ENCODE data around the gene CENPB.
A peak's percentile ranks its signal among the peaks of the same experiment; 100 is the strongest.

The CENPB gene

DNA sequence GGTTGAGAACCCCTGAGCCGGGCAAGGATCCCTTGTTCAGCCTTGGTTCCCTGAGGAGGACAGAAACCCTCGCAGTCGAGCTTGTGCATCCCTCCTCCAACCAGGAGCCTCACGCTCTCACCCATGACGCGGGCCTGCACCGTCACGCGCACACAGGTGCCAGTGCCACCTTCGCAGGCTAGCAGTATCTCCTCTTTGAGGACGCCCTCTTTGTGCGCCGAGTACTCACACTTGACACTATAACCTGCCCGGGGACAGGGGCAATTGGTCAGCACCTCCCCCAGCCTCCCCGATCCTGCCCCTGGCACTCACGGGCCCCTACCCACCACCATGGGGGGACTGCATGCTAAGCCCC, 32.3 kb downstream of the CENPB start:
- Histone ChIP-seq H3K36me3 (ENCODE audit: control insufficient read depth, insufficient read depth, low read length) (peaks cover 8% of the 10 kb centered on the region), H3K27me3 (ENCODE audit: control insufficient read depth, insufficient read depth, low read length) (no peaks in the 10 kb centered on the region), H3K4me3 (ENCODE audit: low read length) (no peak overlapping the region), H3K9ac (ENCODE audit: low read length) (no peak overlapping the region), H3K27ac (ENCODE audit: low read depth, low read length) (no peak overlapping the region), H3K4me1 (ENCODE audit: control insufficient read depth, insufficient read depth, low read length) (no peaks in the 10 kb centered on the region)

DNA sequence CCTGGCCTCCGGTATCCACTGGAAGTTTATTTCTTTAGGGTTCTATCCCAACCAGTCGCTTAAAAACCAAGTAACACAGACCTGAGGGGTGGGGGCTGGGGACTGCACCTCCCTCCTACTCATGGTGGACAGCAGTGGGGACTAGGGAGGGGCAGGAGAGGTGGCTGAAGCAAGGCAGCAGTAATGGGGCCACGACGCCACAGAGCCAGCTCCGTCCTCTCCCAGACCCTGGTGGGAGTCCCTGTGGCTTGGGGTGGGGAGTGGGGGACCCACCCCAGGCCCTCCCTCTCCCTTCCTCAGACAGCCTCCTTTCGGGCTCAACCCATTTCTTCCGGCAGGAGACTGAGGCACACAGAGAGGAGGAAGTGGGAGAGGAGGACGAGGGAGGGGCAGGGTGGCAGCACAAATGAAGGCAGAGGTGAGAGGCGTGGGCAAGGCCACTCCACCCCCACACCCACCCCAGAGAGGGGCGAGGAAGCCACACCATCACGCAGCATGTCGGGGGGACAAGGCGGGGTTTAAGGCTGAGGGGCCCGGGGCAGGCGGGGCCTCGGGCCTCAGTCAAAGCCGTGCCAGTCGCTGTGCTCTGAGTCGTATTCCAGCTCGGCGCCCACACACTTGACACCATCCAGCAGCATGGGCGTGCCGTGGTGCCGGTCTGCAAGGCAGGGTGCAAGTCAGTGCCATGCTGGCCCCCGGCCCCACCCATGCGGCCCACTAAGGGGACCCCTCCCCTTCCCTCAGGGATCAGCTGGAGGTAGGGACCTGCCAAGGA, 32.9 kb downstream of the CENPB start:
- Histone ChIP-seq H3K4me1 (ENCODE audit: control insufficient read depth, insufficient read depth, low read length) (no peaks in the 10 kb centered on the region), H3K27me3 (ENCODE audit: control insufficient read depth, insufficient read depth, low read length) (no peaks in the 10 kb centered on the region), H3K9ac (ENCODE audit: low read length) (no peak overlapping the region), H3K4me3 (ENCODE audit: low read length) (no peak overlapping the region), H3K36me3 (ENCODE audit: control insufficient read depth, insufficient read depth, low read length) (peaks cover 8% of the 10 kb centered on the region), H3K27ac (ENCODE audit: low read depth, low read length) (no peak overlapping the region)

DNA sequence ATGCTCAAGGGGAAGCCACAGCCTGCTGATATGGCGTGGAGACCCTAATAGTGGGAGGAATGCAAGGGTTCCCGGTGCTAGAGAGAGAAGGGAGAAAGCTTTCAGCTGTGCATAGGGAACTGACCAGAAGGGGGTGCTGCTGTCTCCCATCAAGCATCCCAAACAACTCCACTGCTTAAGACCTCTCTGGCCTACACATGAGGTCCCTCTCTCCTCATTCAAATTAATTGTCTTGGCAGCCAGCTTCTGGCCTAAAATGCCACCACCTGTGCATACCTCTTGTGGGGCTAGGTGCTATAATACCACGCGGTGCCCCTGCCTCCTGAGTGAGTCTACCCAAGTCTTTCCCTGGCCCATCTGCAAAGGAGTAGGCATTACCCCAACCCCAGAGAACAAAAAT, 33.4 kb downstream of the CENPB start:
- H3K27ac ChIP-seq (ENCODE audit: low read depth, low read length): no peak overlapping the region
- H3K36me3 ChIP-seq (ENCODE audit: control insufficient read depth, insufficient read depth, low read length): peaks cover 4% of the 10 kb centered on the region
- no peak overlapping the region for H3K9ac ChIP-seq (ENCODE audit: low read length)

GRCh38 chr20:3752386-3752759, 34.2 kb downstream of the CENPB start:
- H3K4me3 ChIP-seq (ENCODE audit: low read length): peak overlapping the region; percentile 42
- H3K4me1 ChIP-seq (ENCODE audit: control insufficient read depth, insufficient read depth, low read length): no peaks in the 10 kb centered on the region

More for the DNA sequence above, 33.4 kb downstream of the CENPB start:
- Histone ChIP-seq H3K27me3 (ENCODE audit: control insufficient read depth, insufficient read depth, low read length) (no peaks in the 10 kb centered on the region), H3K4me1 (ENCODE audit: control insufficient read depth, insufficient read depth, low read length) (no peaks in the 10 kb centered on the region), H3K4me3 (ENCODE audit: low read length) (no peak overlapping the region)

GRCh38 chr20:3751675-3752385, 34.7 kb downstream of the CENPB start:
- Histone ChIP-seq H3K27me3 (ENCODE audit: control insufficient read depth, insufficient read depth, low read length) (no peaks in the 10 kb centered on the region), H3K4me1 (ENCODE audit: control insufficient read depth, insufficient read depth, low read length) (no peaks in the 10 kb centered on the region), H3K36me3 (ENCODE audit: control insufficient read depth, insufficient read depth, low read length) (peaks cover 2% of the 10 kb centered on the region), H3K9ac (ENCODE audit: low read length) (peak overlapping the region; percentile 5), H3K27ac (ENCODE audit: low read depth, low read length) (peak overlapping the region; percentile 7), H3K4me3 (ENCODE audit: low read length) (peak overlapping the region; percentile 42)

More at GRCh38 chr20:3752386-3752759, 34.2 kb downstream of the CENPB start:
- peaks cover 2% of the 10 kb centered on the region for H3K36me3 ChIP-seq (ENCODE audit: control insufficient read depth, insufficient read depth, low read length)
- H3K27me3 ChIP-seq (ENCODE audit: control insufficient read depth, insufficient read depth, low read length): no peaks in the 10 kb centered on the region
- H3K9ac ChIP-seq (ENCODE audit: low read length): peak overlapping the region; percentile 5
- H3K27ac ChIP-seq (ENCODE audit: low read depth, low read length): peak overlapping the region; percentile 7

DNA sequence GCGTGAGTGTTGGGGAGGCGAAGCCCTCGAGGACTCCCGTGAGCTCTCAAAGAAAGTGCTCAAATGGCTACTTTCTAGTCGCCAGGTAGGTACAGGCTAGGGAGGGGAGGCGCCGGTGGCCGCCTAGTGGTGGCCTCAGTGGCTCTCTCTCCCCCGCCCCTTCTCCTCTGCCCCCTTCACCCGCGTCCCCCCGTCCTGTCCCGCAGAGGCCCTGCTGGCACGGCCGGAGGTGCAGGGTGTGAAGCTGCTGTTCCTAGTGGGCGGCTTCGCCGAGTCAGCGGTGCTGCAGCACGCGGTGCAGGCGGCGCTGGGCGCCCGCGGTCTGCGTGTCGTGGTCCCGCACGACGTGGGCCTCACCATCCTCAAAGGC, 35.2 kb downstream of the CENPB start:
- peak overlapping the region; percentile 42 for H3K4me3 ChIP-seq (ENCODE audit: low read length)
- H3K36me3 ChIP-seq (ENCODE audit: control insufficient read depth, insufficient read depth, low read length): peaks cover 2% of the 10 kb centered on the region

GRCh38 chr20:3749689-3750531, 36.6 kb downstream of the CENPB start:
- no peaks in the 10 kb centered on the region for H3K36me3 ChIP-seq (ENCODE audit: control insufficient read depth, insufficient read depth, low read length)
- no peaks in the 10 kb centered on the region for H3K27me3 ChIP-seq (ENCODE audit: control insufficient read depth, insufficient read depth, low read length)
- no peaks in the 10 kb centered on the region for H3K4me1 ChIP-seq (ENCODE audit: control insufficient read depth, insufficient read depth, low read length)
- no peak overlapping the region for H3K27ac ChIP-seq (ENCODE audit: low read depth, low read length)
- no peak overlapping the region for H3K9ac ChIP-seq (ENCODE audit: low read length)
- H3K4me3 ChIP-seq (ENCODE audit: low read length): no peak overlapping the region

More for the DNA sequence above, 35.2 kb downstream of the CENPB start:
- Histone ChIP-seq H3K4me1 (ENCODE audit: control insufficient read depth, insufficient read depth, low read length) (no peaks in the 10 kb centered on the region), H3K9ac (ENCODE audit: low read length) (no peak overlapping the region), H3K27me3 (ENCODE audit: control insufficient read depth, insufficient read depth, low read length) (no peaks in the 10 kb centered on the region), H3K27ac (ENCODE audit: low read depth, low read length) (no peak overlapping the region)

- H3K4me3 ChIP-seq (ENCODE audit: low read length): no peak overlapping the region
- no peaks in the 10 kb centered on the region for H3K4me1 ChIP-seq (ENCODE audit: control insufficient read depth, insufficient read depth, low read length)
- no peak overlapping the region for H3K9ac ChIP-seq (ENCODE audit: low read length)
- no peak overlapping the region for H3K27ac ChIP-seq (ENCODE audit: low read depth, low read length)
- H3K27me3 ChIP-seq (ENCODE audit: control insufficient read depth, insufficient read depth, low read length): no peaks in the 10 kb centered on the region
- no peaks in the 10 kb centered on the region for H3K36me3 ChIP-seq (ENCODE audit: control insufficient read depth, insufficient read depth, low read length)
Observed at GRCh38 chr20:3749087-3749688, 37.4 kb downstream of the CENPB start.

DNA sequence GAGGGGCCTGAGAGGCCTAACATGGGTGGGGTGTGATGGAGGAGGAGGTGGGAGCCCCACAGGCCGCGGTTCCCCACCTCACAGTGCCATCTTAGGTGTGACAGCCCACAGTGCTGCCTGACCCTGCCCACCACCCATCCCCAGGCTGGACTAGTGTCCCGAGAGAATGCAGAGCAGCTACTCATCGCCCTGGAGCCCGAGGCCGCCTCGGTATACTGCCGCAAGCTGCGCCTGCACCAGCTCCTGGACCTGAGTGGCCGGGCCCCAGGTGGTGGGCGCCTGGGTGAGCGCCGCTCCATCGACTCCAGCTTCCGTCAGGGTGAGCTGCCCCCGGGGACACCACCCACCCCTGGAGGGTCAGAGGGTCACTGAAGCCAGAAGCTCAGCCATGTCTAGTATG, 38.5 kb downstream of the CENPB start:
- Histone ChIP-seq H3K36me3 (ENCODE audit: control insufficient read depth, insufficient read depth, low read length) (no peaks in the 10 kb centered on the region), H3K4me1 (ENCODE audit: control insufficient read depth, insufficient read depth, low read length) (no peaks in the 10 kb centered on the region)

GRCh38 chr20:3747471-3747870, 39.1 kb downstream of the CENPB start:
- no peak overlapping the region for H3K9ac ChIP-seq (ENCODE audit: low read length)
- no peaks in the 10 kb centered on the region for H3K27me3 ChIP-seq (ENCODE audit: control insufficient read depth, insufficient read depth, low read length)
- H3K27ac ChIP-seq (ENCODE audit: low read depth, low read length): no peak overlapping the region
- no peak overlapping the region for H3K4me3 ChIP-seq (ENCODE audit: low read length)
- H3K36me3 ChIP-seq (ENCODE audit: control insufficient read depth, insufficient read depth, low read length): no peaks in the 10 kb centered on the region
- H3K4me1 ChIP-seq (ENCODE audit: control insufficient read depth, insufficient read depth, low read length): no peaks in the 10 kb centered on the region

More for the DNA sequence above, 38.5 kb downstream of the CENPB start:
- Histone ChIP-seq H3K9ac (ENCODE audit: low read length) (no peak overlapping the region), H3K27ac (ENCODE audit: low read depth, low read length) (no peak overlapping the region), H3K27me3 (ENCODE audit: control insufficient read depth, insufficient read depth, low read length) (no peaks in the 10 kb centered on the region), H3K4me3 (ENCODE audit: low read length) (no peak overlapping the region)

DNA sequence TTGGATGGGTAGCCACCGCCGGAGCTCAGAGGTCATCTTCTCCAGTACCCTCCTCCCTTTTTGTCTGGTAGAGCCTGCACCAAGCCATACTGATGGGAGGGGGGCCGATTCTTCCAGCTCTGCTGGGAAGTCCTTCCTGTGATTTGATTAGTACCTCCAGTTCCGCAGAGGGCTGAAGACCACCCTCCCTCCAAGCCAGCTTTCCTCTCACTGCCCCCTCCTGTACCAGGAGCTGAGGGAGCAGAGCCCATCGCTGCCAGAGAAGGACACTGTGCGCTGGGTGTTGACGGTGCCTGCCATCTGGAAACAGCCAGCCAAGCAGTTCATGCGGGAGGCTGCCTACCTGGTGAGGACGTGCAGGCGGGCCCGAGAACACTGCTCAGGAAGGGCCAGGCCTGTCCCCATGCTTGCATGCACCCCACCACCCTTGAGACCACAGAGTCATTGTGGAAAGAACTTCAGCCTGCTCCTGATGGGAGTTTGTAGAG, 40.8 kb downstream of the CENPB start:
- Histone ChIP-seq H3K27ac (ENCODE audit: low read depth, low read length) (no peak overlapping the region), H3K4me1 (ENCODE audit: control insufficient read depth, insufficient read depth, low read length) (no peaks in the 10 kb centered on the region), H3K36me3 (ENCODE audit: control insufficient read depth, insufficient read depth, low read length) (no peaks in the 10 kb centered on the region), H3K27me3 (ENCODE audit: control insufficient read depth, insufficient read depth, low read length) (no peaks in the 10 kb centered on the region), H3K4me3 (ENCODE audit: low read length) (no peak overlapping the region), H3K9ac (ENCODE audit: low read length) (no peak overlapping the region)
